K562 (cell line): ENCODE results near the gene TRIM26. TPM values are rescaled to one million over a fixed set of nuclear protein-coding genes. Genes with fewer than 3 reads are reported as not detected.

Experiments used
- ARID1B ChIP-seq: fragments of 450-650 bp; IDR thresholded peaks from 2 replicates; pipeline ENCODE4 v1.6.1; 2016; ENCODE audit warnings: antibody characterized with exemption, mild to moderate bottlenecking, inconsistent platforms
- HDAC8 ChIP-seq: fragments of 450-650 bp; IDR thresholded peaks from 2 replicates; pipeline ENCODE4 v1.6.1; 2016; ENCODE audit warnings: mild to moderate bottlenecking, missing genetic modification characterization, moderate library complexity, missing compliant biosample characterization
- HINFP ChIP-seq: fragments of 450-650 bp; conservative IDR thresholded peaks from 2 replicates; pipeline ENCODE4 v1.6.1; 2016; ENCODE audit warnings: missing genetic modification characterization, low read depth, mild to moderate bottlenecking, control low read depth, missing compliant biosample characterization
- JUND ChIP-seq, 2 experiments: IDR thresholded peaks; 2 replicates in 1 of 2; 3 replicates in 1 of 2; pipeline ENCODE4 v1.6.1; 2011; ENCODE audit warnings: borderline replicate concordance in 2 of 2, low read depth in 2 of 2, low read length in 2 of 2, improper control_type of control experiment in 1 of 2, missing biosample characterization in 1 of 2, missing genetic modification characterization in 1 of 2, missing genetic modification reagents in 1 of 2
- PTRF ChIP-seq: fragments of 450-650 bp; IDR thresholded peaks from 2 replicates; pipeline ENCODE4 v1.6.1; 2016; ENCODE audit warnings: mild to moderate bottlenecking, missing genetic modification characterization, missing compliant biosample characterization
- SMAD4 ChIP-seq: fragments of 250-450 bp; sonication (Bioruptor Pico); conservative IDR thresholded peaks from 2 replicates; pipeline ENCODE4 v1.8.0; 2021; ENCODE audit warnings: inconsistent platforms, mild to moderate bottlenecking, moderate library complexity
- TCF7L2 ChIP-seq: fragments of 150-350 bp; IDR thresholded peaks from 2 replicates; pipeline ENCODE4 v1.6.1; 2016; ENCODE audit warnings: low read depth, mild to moderate bottlenecking, low read length, moderate library complexity
- ZNF707 ChIP-seq: fragments of 250-450 bp; sonication (Bioruptor Pico); conservative IDR thresholded peaks from 2 replicates; pipeline ENCODE4 v1.8.0; 2022; ENCODE audit warnings: inconsistent platforms, mild to moderate bottlenecking, moderate library complexity
- polyA plus RNA-seq, 8 experiments: library from polyadenylated mRNA; depleted of rRNA in 4 of 8; stranded (reverse) in 5 of 8; unstranded in 3 of 8; fragments of >200 nt; fragmentation: Nextera tagmentation in 2 of 8; fragmentation: Illumina TruSeq in 1 of 8; extraction: Ambion mirVana in 2 of 8; extraction: Trizol in 1 of 8; gene quantifications; 2 replicates each; pipeline versions ENCODE4 v1.2.1 to v1.2.3, GENCODE V29; 2011 to 2014; ENCODE audit warnings: inconsistent platforms in 1 of 8, missing spikeins in 1 of 8
- total RNA-seq, 7 experiments: library from RNA; depleted of rRNA in 6 of 7; stranded (reverse); fragments of >200 nt in 6 of 7; fragmentation: Illumina TruSeq in 2 of 7; extraction: Trizol in 2 of 7; gene quantifications; 2 replicates each; pipeline versions ENCODE4 v1.2.1 to v1.2.3, GENCODE V29; 2011 to 2021; ENCODE audit warnings: low replicate concordance in 1 of 7
- TF ChIP-seq, protein P1 (sequence below): fragments of 450-650 bp; IDR thresholded peaks from 2 replicates; pipeline ENCODE4 v1.7.1; 2018; ENCODE audit warnings: mild to moderate bottlenecking, low read depth; ENCODE audit not compliant: partially characterized antibody

TRIM26 gene
- total and polyA plus RNA-seq, 9 of the 15 experiments (the other 6 are each of a cell fraction or from before 2014, with no cell fraction given): 0.80 to 5.0 (median 2.8) TPM

- TF ChIP-seq HINFP (no peak), HDAC8 (no peak), ZNF707 (CRISPR knock-in tag) (no peak), ARID1B (no peak), JUND (IDR thresholded peaks at IDR 0.05; ENCODE audit: borderline replicate concordance, low read depth, low read length) (no peak), JUND (tag; IDR thresholded peaks at IDR 0.05; ENCODE audit: borderline replicate concordance, low read depth, low read length) (no peak), PTRF (no peak), SMAD4 (CRISPR knock-in tag) (no peak), TCF7L2 (no peak)
- TF ChIP-seq, protein P1, sequence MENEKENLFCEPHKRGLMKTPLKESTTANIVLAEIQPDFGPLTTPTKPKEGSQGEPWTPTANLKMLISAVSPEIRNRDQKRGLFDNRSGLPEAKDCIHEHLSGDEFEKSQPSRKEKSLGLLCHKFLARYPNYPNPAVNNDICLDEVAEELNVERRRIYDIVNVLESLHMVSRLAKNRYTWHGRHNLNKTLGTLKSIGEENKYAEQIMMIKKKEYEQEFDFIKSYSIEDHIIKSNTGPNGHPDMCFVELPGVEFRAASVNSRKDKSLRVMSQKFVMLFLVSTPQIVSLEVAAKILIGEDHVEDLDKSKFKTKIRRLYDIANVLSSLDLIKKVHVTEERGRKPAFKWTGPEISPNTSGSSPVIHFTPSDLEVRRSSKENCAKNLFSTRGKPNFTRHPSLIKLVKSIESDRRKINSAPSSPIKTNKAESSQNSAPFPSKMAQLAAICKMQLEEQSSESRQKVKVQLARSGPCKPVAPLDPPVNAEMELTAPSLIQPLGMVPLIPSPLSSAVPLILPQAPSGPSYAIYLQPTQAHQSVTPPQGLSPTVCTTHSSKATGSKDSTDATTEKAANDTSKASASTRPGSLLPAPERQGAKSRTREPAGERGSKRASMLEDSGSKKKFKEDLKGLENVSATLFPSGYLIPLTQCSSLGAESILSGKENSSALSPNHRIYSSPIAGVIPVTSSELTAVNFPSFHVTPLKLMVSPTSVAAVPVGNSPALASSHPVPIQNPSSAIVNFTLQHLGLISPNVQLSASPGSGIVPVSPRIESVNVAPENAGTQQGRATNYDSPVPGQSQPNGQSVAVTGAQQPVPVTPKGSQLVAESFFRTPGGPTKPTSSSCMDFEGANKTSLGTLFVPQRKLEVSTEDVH: no peak
Measured at GRCh38 chr6:30142665-30143064, 70.5 kb downstream of the TRIM26 start (continued).
